Heart left ventricle (tissue), 16 donors: ENCODE measurements around the gene LFNG. TPM values are rescaled to one million over a fixed set of nuclear protein-coding genes. Genes with fewer than 3 reads are reported as not detected.

Experiments
- ATAC-seq, 4 donors: fragments of 200-7000 bp; cut with Tn5 transposase; one replicate each; pipeline ENCODE4 v1.9.1; 2020 to 2022; ENCODE audit warnings: moderate library complexity in 4 of 4, mild to moderate bottlenecking in 3 of 4, moderate number of reproducible peaks in 1 of 4
- DNase-seq, 5 donors: peaks; one replicate each; pipeline ENCODE4 v3.0.0-alpha.2; 2020
- H3K27ac ChIP-seq, 12 donors: fragments of 200-600 bp; sonication (generic) in 4 of 12; one replicate each; pipeline versions ENCODE4 v1.5.0 to v1.8.0; 2016 to 2022; ENCODE audit warnings: mild to moderate bottlenecking in 2 of 12
- H3K27me3 ChIP-seq, 9 donors: fragments of 200-600 bp; sonication (generic) in 2 of 9; one replicate each; pipeline versions ENCODE4 v1.5.1 to v1.8.0; 2016 to 2022; ENCODE audit warnings: mild to moderate bottlenecking in 3 of 9
- H3K36me3 ChIP-seq, 9 donors: fragments of 200-600 bp; sonication (generic) in 2 of 9; one replicate each; pipeline versions ENCODE4 v1.5.0 to v1.8.0; 2018 to 2022; ENCODE audit warnings: mild to moderate bottlenecking in 2 of 9
- H3K4me1 ChIP-seq, 12 donors: fragments of 200-600 bp; sonication (generic) in 4 of 12; one replicate each; pipeline versions ENCODE4 v1.5.0 to v1.8.0; 2016 to 2022; ENCODE audit warnings: mild to moderate bottlenecking in 3 of 12
- H3K4me3 ChIP-seq, 12 donors: fragments of 200-600 bp; sonication (generic) in 4 of 12; one replicate each; pipeline versions ENCODE4 v1.5.0 to v1.8.0; 2017 to 2022; ENCODE audit warnings: mild to moderate bottlenecking in 9 of 12, moderate library complexity in 4 of 12
- H3K9me3 ChIP-seq, 12 donors: fragments of 200-600 bp; sonication (generic) in 4 of 12; one replicate each; pipeline versions ENCODE4 v1.5.0 to v1.8.0; 2016 to 2022; ENCODE audit warnings: mild to moderate bottlenecking in 1 of 12
- CTCF ChIP-seq, 12 donors: fragments of 200-600 bp; sonication (generic) in 4 of 12; IDR thresholded peaks; one replicate each; pipeline versions ENCODE4 v1.5.0 to v1.8.0; 2018 to 2022; ENCODE audit warnings: antibody characterized with exemption in 12 of 12, mild to moderate bottlenecking in 5 of 12
- POLR2A ChIP-seq, 2 donors: fragments of 450-650 bp; IDR thresholded peaks; one replicate each; pipeline ENCODE4 v1.6.1; 2017; ENCODE audit warnings: antibody characterized with exemption in 2 of 2, mild to moderate bottlenecking in 2 of 2, moderate library complexity in 2 of 2
- WGBS, 4 donors: extraction: QIAGEN DNeasy Blood & Tissue Kit in 2 of 4; methylation state at CpG; one replicate each; pipeline versions ENCODE4 v1.1.5 to v1.1.7; 2013 to 2018; 5-methylcytosine and 5-hydroxymethylcytosine counted together
- intact Hi-C, 10 donors: fragments of 100-400 bp; cut with DNase I; formaldehyde crosslinking; loops; one replicate each; pipeline versions ENCODE4 v1.11.1 to v1.14.2; 2022
- polyA plus RNA-seq, 2 donors: library from polyadenylated mRNA; stranded (reverse); fragments of 200-250 nt; gene quantifications; one replicate each; pipeline ENCODE4 v1.2.3, GENCODE V29; 2013
- total RNA-seq, 9 donors: library from RNA; depleted of rRNA in 2 of 9; stranded (reverse); fragments of >200 nt in 2 of 9; fragmentation: NEBNext Ultra II Directional in 3 of 9; extraction: Animal tissue kit (Norgen Biotek cat#: 25700) in 3 of 9; gene quantifications; one replicate each; pipeline versions ENCODE4 v1.1.0 to v1.2.4, GENCODE V29; 2016 to 2023
- donor health status: ischemic (EF 13 %, LVEDD 7.1; RV severe dilation, severe dysfunction).
- donor health status: healthy with polysubstance abuse.
- donor health status: DM: no; HTN: yes; CAD: no.
- donor health status: DM: no; HTN: no; CAD: no.
- donor health status: ischemic (EF 25% LVEDD 6.9; RV normal size, moderate dysfunction).
- donor health status: ischemic (EF 25% LVEDD 5.7; RV mildly dilated, moderate dysfunction).
- donor health status: healthy.
- donor health status: DM: yes; HTN: yes; CAD: no.
- donor health status: ischemic (EF 35%, LVEDD 5.7; RV mildly dilated, moderate dysfunction).
- donor health status: nonischemic (EF 11% LVEDD 7.7; RV severe dilation, severe dysfunction).
- donor health status: DM: yes; HTN: yes; CAD: no.
- donor health status: PGD.
- donor health status: ischemic (EF 29% LVEDD 5.4; RV normal size, mild dysfunction).
- donor health status: nonischemic (EF 23%, LVEDD 6.1; RV moderate dilation, normal function).

The LFNG gene
- total and polyA plus RNA-seq, 11 donors: 3.1 to 22.8 (median 7.6) TPM

DNA sequence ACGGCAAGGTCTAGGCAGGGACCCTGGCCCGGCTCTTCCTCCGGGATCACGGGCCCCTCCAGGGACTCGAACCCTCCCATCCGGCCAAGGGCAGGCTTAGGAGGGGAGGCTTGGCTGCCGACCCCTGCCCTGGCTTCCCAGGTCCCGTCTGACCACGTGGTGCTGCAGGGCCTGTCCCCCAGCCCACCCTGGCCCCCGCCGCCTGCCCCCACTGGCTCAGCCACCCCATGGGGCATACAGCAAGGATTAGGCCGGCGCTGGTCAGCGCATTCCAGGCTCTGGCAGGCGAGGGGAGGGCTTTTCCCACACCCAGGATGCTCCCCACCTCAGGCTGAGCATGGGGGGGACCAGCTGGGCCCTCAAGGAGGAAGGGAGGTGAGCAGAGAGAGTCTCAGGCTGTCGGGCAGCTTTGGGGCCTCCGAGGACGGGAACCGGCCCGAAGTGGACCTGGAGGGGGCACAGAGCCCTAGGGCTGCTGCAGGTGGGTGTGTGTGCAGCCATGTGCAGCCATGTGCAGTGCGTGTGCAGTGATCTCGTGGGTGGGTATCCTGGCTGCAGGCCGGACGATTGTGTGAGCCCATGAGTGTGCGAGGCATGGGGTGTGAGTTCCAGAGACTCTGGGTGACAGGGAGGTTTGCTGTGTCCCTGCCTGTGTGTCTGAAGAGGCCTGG, 42.7 kb upstream of the LFNG start:
- ATAC-seq (no peak), DNase-seq (peak in 1 of 5 donors; percentile 18)
- Histone ChIP-seq H3K4me3 (no peak overlapping the region), H3K27ac (no peak overlapping the region), H3K9me3 (no peaks in the 10 kb centered on the region), H3K4me1 (peaks cover 4 to 40% (median 30%) of the 10 kb centered on the region in 12 donors), H3K36me3 (no peaks in the 10 kb centered on the region), H3K27me3 (peaks cover 0 to 29% (median 0%) of the 10 kb centered on the region in 9 donors)
- WGBS, 4 donors: 74 to 93% (median 77%) methylated on average over 15 to 25 of the region's 25 CpGs
- TF ChIP-seq CTCF (IDR thresholded peaks at IDR 0.05): no peak
- intact Hi-C loops: loop anchor here in 7 of 10 donors (1.0 to 10.0 kb wide), 5 partner anchors 45 to 208 kb away; partner anchors contain the start of genes AMZ1 (in 2 of the 7), BRAT1 (in 2 of the 7) and IQCE (in 2 of the 7)

GRCh38 chr7:2477447-2478398, 41.9 kb upstream of the LFNG start:
- Histone ChIP-seq H3K27ac (peak overlapping the region in 4 of 12 donors; percentile 12 to 47 (median 26)), H3K36me3 (no peaks in the 10 kb centered on the region), H3K27me3 (peaks cover 0 to 29% (median 0%) of the 10 kb centered on the region in 9 donors), H3K4me1 (peaks cover 4 to 37% (median 29%) of the 10 kb centered on the region in 12 donors), H3K4me3 (peak overlapping the region in 1 of 12 donors; percentile 12), H3K9me3 (peaks cover 0 to 3% (median under 1%) of the 10 kb centered on the region in 12 donors)
- DNase-seq: peak; percentile 66 to 89 (median 72)
- 30 to 47% (median 35%) methylated on average over 20 to 34 of the region's 34 CpGs for WGBS, 4 donors
- ATAC-seq: peak; percentile 81 to 88 (median 84)
- intact Hi-C loops: loop anchor here in 7 of 10 donors (1.0 to 10.0 kb wide), 5 partner anchors 45 to 207 kb away; partner anchors contain the start of genes AMZ1 (in 2 of the 7), BRAT1 (in 2 of the 7) and IQCE (in 2 of the 7)
- no peak for TF ChIP-seq POLR2A (IDR thresholded peaks at IDR 0.05)
- peak; percentile 66 to 83 (median 74) for TF ChIP-seq CTCF (IDR thresholded peaks at IDR 0.05)

- DNase-seq (peak in 4 of 5 donors; percentile 74 to 85 (median 76)), ATAC-seq (peak; percentile 52 to 81 (median 70))
- peaks cover 0 to 9% (median 7%) of the 10 kb centered on the region in 12 donors for H3K9me3 ChIP-seq
- intact Hi-C loops: loop anchor here in 6 of 10 donors (5.0 to 10.0 kb wide), 4 partner anchors 44 to 206 kb away; partner anchors contain the start of genes AMZ1 (in 2 of the 6), BRAT1 (in 2 of the 6) and IQCE (in 2 of the 6)
- peaks cover 0 to 29% (median 0%) of the 10 kb centered on the region in 9 donors for H3K27me3 ChIP-seq
- H3K4me1 ChIP-seq: peaks cover 4 to 37% (median 29%) of the 10 kb centered on the region in 12 donors
- peak overlapping the region in 3 of 12 donors; percentile 2 to 36 (median 28) for H3K4me3 ChIP-seq
- no peaks in the 10 kb centered on the region for H3K36me3 ChIP-seq
- peak overlapping the region in 5 of 12 donors; percentile 7 to 52 (median 42) for H3K27ac ChIP-seq
- TF ChIP-seq POLR2A (IDR thresholded peaks at IDR 0.05) (no peak), CTCF (IDR thresholded peaks at IDR 0.05) (no peak)
- 26 to 52% (median 36%) methylated on average over 10 to 11 of the region's 11 CpGs for WGBS, 4 donors
Measured at GRCh38 chr7:2478399-2478785, 41.2 kb upstream of the LFNG start.
